UCSD-AML1 (cell line): ENCODE measurements around the gene UFSP2.

Experiments
- DNase-seq: peaks from one replicate; lab custom pipeline; 2025; ENCODE audit not compliant: unreplicated experiment; lab: John Stamatoyannopoulos, UW

Gene UFSP2

GRCh38 chr4:185429660-185430059, 3.9 kb upstream of the UFSP2 start:
- DNase-seq, result no peak

GRCh38 chr4:185426960-185427688, 1.4 kb upstream of the UFSP2 start:
- DNase-seq, result no peak

- DNase-seq, result peak; percentile 19
Measured at GRCh38 chr4:185424905-185425646, 688 bp downstream of the UFSP2 start.

GRCh38 chr4:185421366-185422124, 4.2 kb downstream of the UFSP2 start:
- no peak for DNase-seq

DNA sequence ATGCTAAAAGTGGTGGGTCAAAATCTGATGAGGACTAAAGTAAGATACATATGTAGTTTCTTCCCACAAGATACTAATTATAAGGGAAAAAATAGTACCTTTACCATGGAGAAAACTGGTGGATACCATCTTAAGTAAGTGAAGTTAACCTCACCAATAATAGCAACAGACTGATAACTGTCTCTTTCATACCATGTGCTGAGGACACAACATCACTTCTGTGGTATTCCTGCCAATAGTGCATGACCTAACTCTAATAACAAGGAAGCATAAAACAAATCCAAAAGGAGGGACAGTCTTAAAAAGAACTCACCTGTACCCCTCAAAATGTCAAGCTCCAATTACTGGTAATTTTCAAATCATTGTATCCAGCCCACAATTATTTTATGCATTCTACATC, 8.8 kb downstream of the UFSP2 start:
- no peak for DNase-seq

DNA sequence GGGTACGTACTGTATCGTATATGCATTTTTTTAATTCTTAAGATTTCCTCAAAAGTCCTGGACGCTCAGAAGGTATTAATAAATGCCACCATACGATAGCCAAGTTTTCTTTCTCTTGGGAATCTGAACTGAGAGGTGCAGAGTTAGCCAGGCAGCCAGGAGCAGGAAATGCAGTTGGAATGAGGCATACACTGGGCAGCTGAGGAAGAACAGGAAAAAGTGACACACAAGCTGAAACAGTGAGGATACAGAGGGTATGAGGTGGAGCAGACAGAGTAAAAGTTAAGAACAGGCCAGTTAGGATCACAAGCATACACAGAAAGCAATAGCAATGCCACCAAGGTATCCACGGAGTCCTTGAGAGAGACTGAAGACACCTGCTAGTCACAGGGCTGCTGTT, 13.4 kb downstream of the UFSP2 start:
- DNase-seq, result no peak

- DNase-seq, result no peak
Measured at GRCh38 chr4:185411849-185412248, 13.9 kb downstream of the UFSP2 start.

- no peak for DNase-seq
Measured at GRCh38 chr4:185408432-185408831, 17.3 kb downstream of the UFSP2 start.

GRCh38 chr4:185405296-185405999, 20.3 kb downstream of the UFSP2 start:
- no peak for DNase-seq

DNA sequence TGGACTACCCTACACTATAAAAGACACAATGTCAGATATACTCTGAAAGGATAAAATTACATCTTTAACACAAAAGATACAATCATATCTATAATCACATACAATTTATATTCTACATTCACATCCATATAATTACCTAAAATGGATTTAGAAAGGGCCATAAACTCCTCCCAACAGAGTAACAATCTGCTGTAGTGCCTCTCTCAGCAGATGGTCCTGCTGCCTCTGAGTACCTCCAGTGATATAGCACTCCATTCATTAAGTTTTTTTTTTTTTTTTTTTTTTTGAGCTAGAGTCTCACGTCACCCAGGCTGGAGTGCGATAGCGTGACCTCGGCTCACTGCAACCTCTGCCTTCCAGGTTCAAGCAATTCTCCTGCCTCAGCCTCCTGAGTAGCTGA, 21.7 kb downstream of the UFSP2 start:
- no peak for DNase-seq

DNA sequence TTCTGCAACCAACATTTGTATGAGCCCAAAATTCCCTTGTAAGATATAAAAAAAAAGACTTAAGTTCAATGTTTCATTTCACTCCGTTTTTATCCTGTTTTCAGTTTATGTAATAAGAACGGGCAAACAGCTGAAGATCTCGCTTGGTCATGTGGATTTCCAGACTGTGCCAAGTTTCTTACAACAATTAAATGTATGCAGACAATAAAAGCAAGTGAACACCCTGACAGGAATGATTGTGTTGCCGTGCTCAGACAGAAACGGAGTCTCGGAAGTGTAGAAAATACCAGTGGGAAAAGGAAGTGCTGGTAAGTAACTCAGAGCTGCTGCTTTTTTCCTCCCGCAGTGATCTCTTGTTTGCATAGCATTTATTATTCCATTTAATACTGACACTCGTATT, 26.3 kb downstream of the UFSP2 start:
- no peak for DNase-seq

GRCh38 chr4:185398618-185399017, 27.1 kb downstream of the UFSP2 start:
- no peak for DNase-seq

GRCh38 chr4:185396724-185397385, 28.9 kb downstream of the UFSP2 start, which contains the start of gene ANKRD37:
ANKRD37 (plus strand) TSS chr4:185396841; CDS start chr4:185396924, 83 bp downstream.
- DNase-seq, result no peak

DNA sequence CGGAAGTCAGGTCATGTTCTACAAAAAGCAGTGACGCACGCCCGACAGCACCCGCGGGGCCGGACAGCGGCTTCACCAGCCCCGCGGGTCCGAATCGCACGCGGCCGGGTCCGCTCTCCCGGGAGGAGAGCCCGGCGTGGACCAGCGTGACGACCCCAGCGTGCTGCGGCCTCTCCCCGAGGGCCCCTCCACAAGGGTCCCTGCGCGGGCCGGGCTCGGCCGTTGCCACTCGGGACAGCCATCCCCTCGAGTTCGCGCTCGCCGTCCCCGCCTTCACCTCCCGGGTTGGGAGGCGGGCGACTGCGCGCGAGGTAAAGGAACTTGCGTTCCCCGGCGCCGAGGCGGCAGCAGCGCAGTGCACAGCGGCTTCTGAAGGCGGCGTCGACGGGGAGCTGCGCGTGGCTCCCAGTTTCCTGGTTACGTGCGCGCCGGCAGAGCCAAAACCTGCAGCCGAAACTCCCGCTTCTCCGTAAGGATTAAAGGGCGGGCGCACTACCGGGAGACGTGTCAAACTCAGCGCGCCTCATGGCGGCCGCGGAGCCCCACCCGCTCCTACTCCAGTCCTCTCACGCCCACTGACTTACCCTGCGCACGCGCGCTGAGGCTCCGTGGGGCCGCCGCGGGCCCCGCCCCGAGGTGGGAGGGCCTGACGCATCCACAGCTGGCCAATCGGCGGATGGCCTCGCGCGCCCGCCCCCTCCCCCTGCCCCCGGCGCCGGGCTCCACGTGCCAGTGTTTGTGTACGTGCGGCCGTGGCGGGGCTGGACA, 29.6 kb downstream of the UFSP2 start:
- DNase-seq, result peak; percentile 98

DNA sequence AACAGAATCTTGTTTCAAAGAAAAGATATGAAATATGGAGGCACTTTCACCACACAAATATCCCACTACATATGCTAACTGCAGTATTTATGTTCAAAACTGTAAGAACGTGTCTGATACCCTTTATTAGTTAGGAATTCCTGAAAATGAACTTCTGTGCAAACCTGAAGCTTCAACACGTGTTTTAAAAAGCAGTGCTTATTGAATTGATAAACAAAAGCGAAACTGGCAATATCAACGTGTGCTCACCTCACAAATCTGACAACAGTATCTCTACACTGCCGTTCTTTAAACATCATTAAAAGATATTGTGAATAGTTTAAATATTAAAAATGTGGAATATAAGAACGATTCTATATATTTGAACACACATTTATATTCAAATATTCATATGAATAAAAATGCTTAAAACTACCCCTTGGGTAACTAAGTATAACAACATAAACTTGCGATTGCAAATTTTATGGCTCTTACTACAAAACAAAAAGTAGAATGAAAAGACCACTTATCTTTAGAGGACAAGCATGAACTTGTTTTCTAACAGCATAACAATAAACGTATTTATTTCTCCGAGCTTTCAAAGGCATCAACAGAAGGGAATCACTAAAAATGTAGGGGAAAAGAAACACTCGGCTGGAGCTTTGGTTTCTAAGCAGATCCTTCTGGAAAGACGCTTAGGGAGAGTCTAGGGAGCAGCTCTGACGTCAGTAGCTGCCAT, 30.4 kb downstream of the UFSP2 start, which contains the start of gene LRP2BP:
LRP2BP (minus strand) TSS at position 687 of the 718 bp plus-strand sequence. CDS start 17,738 bp downstream, outside the sequence.
- no peak for DNase-seq

DNA sequence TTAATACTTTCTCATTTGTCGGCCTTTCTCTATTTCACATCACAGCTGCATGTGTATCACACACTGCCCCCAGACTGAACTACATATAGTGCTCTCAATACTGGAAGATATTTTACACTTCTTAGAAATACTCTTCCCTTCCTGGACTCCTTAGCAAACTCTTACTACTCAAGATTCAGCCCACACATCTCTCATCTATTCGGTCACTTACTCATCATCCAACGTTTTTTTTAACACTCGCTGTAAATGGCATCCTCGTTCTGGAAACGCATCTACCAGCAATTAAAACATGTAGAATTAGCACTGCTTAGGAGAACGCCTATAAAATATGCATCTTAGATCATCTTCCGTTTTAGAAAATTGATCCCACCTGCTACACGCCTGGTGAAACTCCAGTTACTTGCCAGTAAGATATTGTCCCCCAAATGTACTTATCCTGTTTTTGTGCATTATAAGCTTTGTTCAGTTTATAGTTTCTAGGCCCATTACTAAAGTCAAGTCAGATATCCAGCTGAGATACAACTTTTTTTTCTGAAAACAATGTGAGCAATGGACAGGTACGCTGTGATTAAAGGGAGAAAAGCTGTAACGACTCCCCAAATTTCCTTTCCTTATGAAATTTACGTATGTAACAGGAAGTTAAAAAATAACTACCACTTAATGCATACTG, 31.1 kb downstream of the UFSP2 start:
- no peak for DNase-seq

DNA sequence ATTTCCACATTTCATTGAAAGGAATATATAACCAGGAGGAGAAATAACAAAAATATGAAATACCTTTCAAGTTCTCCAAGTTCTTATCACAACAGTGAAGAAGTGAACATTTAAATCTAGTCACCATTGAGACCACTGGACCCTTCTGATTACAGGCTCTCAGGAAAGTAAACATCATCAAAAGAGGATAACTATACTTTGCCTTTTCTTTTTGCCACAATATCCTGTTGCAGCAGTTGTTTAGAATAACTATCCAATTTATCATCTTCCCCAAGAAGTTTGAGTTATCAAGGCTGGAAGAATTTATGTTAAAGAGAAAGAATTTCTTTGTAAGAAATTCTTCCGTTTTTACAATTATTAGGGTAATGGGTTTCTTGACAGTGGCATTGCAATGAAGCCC, 33.6 kb downstream of the UFSP2 start:
- DNase-seq, result no peak

DNA sequence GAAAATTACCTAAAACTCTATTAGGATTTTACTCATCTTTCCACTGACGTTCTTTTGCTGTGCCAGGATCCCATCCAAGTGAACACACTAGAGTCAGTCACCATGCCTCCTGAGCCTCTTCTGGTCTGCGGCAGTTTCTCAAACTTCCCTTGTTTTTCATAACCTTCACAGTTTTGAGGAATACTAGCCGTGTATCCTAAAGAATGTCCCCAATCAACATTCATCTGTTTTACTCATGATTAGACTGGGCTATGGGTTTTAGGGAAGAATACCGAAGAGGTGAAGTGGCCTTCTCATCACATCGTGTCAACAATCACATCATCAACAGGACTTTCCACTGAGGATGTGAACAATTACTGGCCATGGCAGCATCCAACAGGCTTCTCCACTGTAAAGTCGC, 34.8 kb downstream of the UFSP2 start:
- no peak for DNase-seq

- DNase-seq, result no peak
Measured at GRCh38 chr4:185387957-185388356, 37.8 kb downstream of the UFSP2 start.
